H9 (cell line): Measurements from ENCODE around the gene BATF. TPM values are rescaled to one million over a fixed set of nuclear protein-coding genes. Genes with fewer than 3 reads are reported as not detected.

Experiments
- DNase-seq: peaks from one replicate; pipeline ENCODE4 v3.0.0-alpha.2; 2017
- H2AFZ ChIP-seq: one replicate; pipeline ENCODE4 v1.6.1; 2013; ENCODE audit warnings: mild to moderate bottlenecking, low read length, control low read depth, moderate library complexity
- H2AK5ac ChIP-seq: 2 replicates; pipeline ENCODE4 v1.6.1; 2013; ENCODE audit warnings: low read length, control low read depth, mixed read lengths; ENCODE audit not compliant: insufficient read length
- H2BK120ac ChIP-seq: one replicate; pipeline ENCODE4 v1.6.1; 2013; ENCODE audit warnings: low read depth, mild to moderate bottlenecking, low read length, control low read depth, inconsistent platforms; ENCODE audit not compliant: poor library complexity, severe bottlenecking
- H2BK12ac ChIP-seq: 2 replicates; pipeline ENCODE4 v1.6.1; 2013; ENCODE audit warnings: low read length, control low read depth, mixed read lengths, low read depth; ENCODE audit not compliant: insufficient read length
- H2BK15ac ChIP-seq: 2 replicates; pipeline ENCODE4 v1.6.1; 2013; ENCODE audit warnings: low read depth, low read length, control low read depth
- H2BK20ac ChIP-seq: one replicate; pipeline ENCODE4 v1.6.1; 2013; ENCODE audit warnings: low read depth, mild to moderate bottlenecking, low read length, control low read depth, inconsistent platforms; ENCODE audit not compliant: poor library complexity, severe bottlenecking
- H2BK5ac ChIP-seq: 2 replicates; pipeline ENCODE4 v1.6.1; 2013; ENCODE audit warnings: low read length, control low read depth, mixed read lengths; ENCODE audit not compliant: insufficient read length
- H3K14ac ChIP-seq: 2 replicates; pipeline ENCODE4 v1.6.1; 2013; ENCODE audit warnings: low read length, control low read depth; ENCODE audit not compliant: insufficient read depth
- H3K18ac ChIP-seq: 2 replicates; pipeline ENCODE4 v1.6.1; 2013; ENCODE audit warnings: low read depth, mild to moderate bottlenecking, mixed read lengths, low read length, control low read depth; ENCODE audit not compliant: insufficient read length
- H3K23ac ChIP-seq: 2 replicates; pipeline ENCODE4 v1.6.1; 2013; ENCODE audit warnings: low read length, control low read depth, mixed read lengths, low read depth; ENCODE audit not compliant: insufficient read length
- H3K23me2 ChIP-seq: 2 replicates; pipeline ENCODE4 v1.6.1; 2013; ENCODE audit warnings: low read depth, mild to moderate bottlenecking, mixed read lengths, low read length, control low read depth; ENCODE audit not compliant: insufficient read length, poor library complexity, severe bottlenecking
- H3K27ac ChIP-seq: 2 replicates; pipeline ENCODE4 v1.5.1; 2013; ENCODE audit warnings: low read length, control low read depth, mixed read lengths, low read depth; ENCODE audit not compliant: insufficient read length
- H3K27me3 ChIP-seq: 2 replicates; pipeline ENCODE4 v1.6.1; 2013; ENCODE audit warnings: low read length, control low read depth, inconsistent platforms; ENCODE audit not compliant: insufficient read depth
- H3K4ac ChIP-seq: 2 replicates; pipeline ENCODE4 v1.6.1; 2013; ENCODE audit warnings: low read depth, mild to moderate bottlenecking, control low read depth, inconsistent platforms, low read length, moderate library complexity
- H3K4me1 ChIP-seq: 2 replicates; pipeline ENCODE4 v1.6.1; 2013; ENCODE audit warnings: low read length, control low read depth, inconsistent platforms; ENCODE audit not compliant: insufficient read depth
- H3K4me2 ChIP-seq: 2 replicates; pipeline ENCODE4 v1.6.1; 2013; ENCODE audit warnings: low read length, control low read depth, mixed read lengths; ENCODE audit not compliant: insufficient read length, insufficient read depth
- H3K56ac ChIP-seq: 2 replicates; pipeline ENCODE4 v1.6.1; 2013; ENCODE audit warnings: low read depth, mild to moderate bottlenecking, mixed read lengths, low read length, control low read depth; ENCODE audit not compliant: insufficient read length
- H3K79me1 ChIP-seq: 2 replicates; pipeline ENCODE4 v1.6.1; 2013; ENCODE audit warnings: low read depth, mild to moderate bottlenecking, moderate library complexity, low read length, control low read depth, inconsistent platforms; ENCODE audit not compliant: insufficient read depth, poor library complexity, severe bottlenecking
- H3K79me2 ChIP-seq: 2 replicates; pipeline ENCODE4 v1.6.1; 2013; ENCODE audit warnings: low read length, control low read depth, inconsistent platforms; ENCODE audit not compliant: insufficient read depth
- H3K9ac ChIP-seq: 2 replicates; pipeline ENCODE4 v1.6.1; 2013; ENCODE audit warnings: low read length, control low read depth, mixed read lengths; ENCODE audit not compliant: insufficient read length; ENCODE audit errors: extremely low read depth
- H3K9me3 ChIP-seq: one replicate; pipeline ENCODE4 v1.6.1; 2013; ENCODE audit warnings: low read depth, low read length, inconsistent platforms; ENCODE audit not compliant: control insufficient read depth
- H3T11ph ChIP-seq: one replicate; pipeline ENCODE4 v1.6.1; 2013; ENCODE audit warnings: mild to moderate bottlenecking, low read length, control low read depth, inconsistent platforms
- H4K20me1 ChIP-seq: one replicate; pipeline ENCODE4 v1.6.1; 2013; ENCODE audit not compliant: control insufficient read depth, insufficient read length, insufficient read depth
- H4K5ac ChIP-seq: 2 replicates; pipeline ENCODE4 v1.6.1; 2013; ENCODE audit warnings: low read depth, mild to moderate bottlenecking, mixed read lengths, low read length, control low read depth; ENCODE audit not compliant: insufficient read length
- H4K8ac ChIP-seq: replicated peaks from 2 replicates; pipeline ENCODE4 v1.6.1; 2013; ENCODE audit warnings: low read length, control low read depth, mixed read lengths, low read depth; ENCODE audit not compliant: insufficient read length
- H4K91ac ChIP-seq: 2 replicates; pipeline ENCODE4 v1.6.1; 2013; ENCODE audit warnings: low read depth, mild to moderate bottlenecking, moderate library complexity, mixed read lengths, low read length, control low read depth; ENCODE audit not compliant: insufficient read length
- H3K27ac Mint-ChIP-seq, 3 experiments: 2 replicates in 2 of 3; 3 replicates in 1 of 3; pipeline ENCODE4 v1.8.0; 2020 to 2021; ENCODE audit warnings: mixed read lengths in 3 of 3, mild to moderate bottlenecking in 1 of 3, moderate library complexity in 1 of 3
- H3K27me3 Mint-ChIP-seq: 2 replicates; pipeline ENCODE4 v1.8.0; 2021; ENCODE audit warnings: low read depth, mild to moderate bottlenecking, moderate library complexity, mixed read lengths
- H3K36me3 Mint-ChIP-seq, 3 experiments: 2 replicates in 2 of 3; 3 replicates in 1 of 3; pipeline ENCODE4 v1.8.0; 2020 to 2021; ENCODE audit warnings: low read depth in 3 of 3, mixed read lengths in 3 of 3; ENCODE audit not compliant: insufficient read depth in 1 of 3
- H3K4me1 Mint-ChIP-seq, 2 experiments: 2 replicates each; pipeline ENCODE4 v1.8.0; 2020; ENCODE audit warnings: mixed read lengths in 2 of 2
- H3K4me3 Mint-ChIP-seq, 2 experiments: 2 replicates in 1 of 2; 3 replicates in 1 of 2; pipeline ENCODE4 v1.8.0; 2020 to 2021; ENCODE audit warnings: mild to moderate bottlenecking in 2 of 2, mixed read lengths in 2 of 2, moderate library complexity in 1 of 2
- H3K9me3 Mint-ChIP-seq, 2 experiments: 2 replicates in 1 of 2; 3 replicates in 1 of 2; pipeline ENCODE4 v1.8.0; 2020; ENCODE audit warnings: mild to moderate bottlenecking in 2 of 2, mixed read lengths in 2 of 2, moderate library complexity in 1 of 2
- total RNA-seq: library from RNA; stranded (reverse); gene quantifications from 2 replicates; pipeline ENCODE4 v1.2.1, GENCODE V29; 2021
- TF ChIP-seq, protein P1 (sequence below): fragments of 200-600 bp; sonication (generic); conservative IDR thresholded peaks from 3 replicates; pipeline ENCODE4 v1.8.0; 2021; ENCODE audit warnings: antibody characterized with exemption, mild to moderate bottlenecking

The BATF gene
- total RNA-seq, 1 experiment from 2014 or later, result not detected

DNA sequence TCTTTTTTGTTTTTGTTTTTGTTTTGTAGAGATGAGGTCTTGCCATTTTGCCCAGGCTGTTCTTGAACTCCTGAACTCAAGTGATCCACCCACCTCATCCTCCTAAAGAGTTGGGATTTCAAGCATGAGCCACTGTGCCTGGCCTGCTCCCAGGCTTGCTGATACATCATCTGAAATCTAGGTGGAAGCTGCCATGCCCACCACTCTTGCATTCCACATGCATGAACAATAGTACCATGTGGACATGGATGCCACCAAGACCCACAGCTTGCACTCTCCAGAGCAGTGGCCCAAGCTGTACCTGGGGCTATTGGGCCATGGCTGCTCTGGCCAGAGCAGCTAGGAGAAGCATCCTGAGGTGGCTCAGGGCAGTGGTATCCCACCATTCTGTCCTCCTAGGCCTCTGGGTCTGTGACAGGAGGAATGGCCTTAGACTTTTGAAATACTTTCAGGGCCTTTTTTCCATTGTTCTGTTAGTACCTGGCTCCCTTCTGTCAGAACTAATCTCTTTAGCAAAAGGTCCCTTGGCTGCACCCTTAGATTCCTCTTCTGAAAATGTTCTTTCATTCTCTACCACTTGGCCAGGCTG is 69.8 kb downstream of the BATF start:
- H3T11ph ChIP-seq, result no peak overlapping the region
- H2BK120ac ChIP-seq, result no peak overlapping the region
- H3K4me2 ChIP-seq, result no peak overlapping the region
- H2BK15ac ChIP-seq, result no peak overlapping the region
- no peaks in the 10 kb centered on the region for H3K23me2 ChIP-seq
- H3K9me3 ChIP-seq, result peaks cover 6% of the 10 kb centered on the region
- no peak overlapping the region for H2BK20ac ChIP-seq
- no peak overlapping the region for H3K27ac Mint-ChIP-seq
- H4K8ac ChIP-seq, result no peak overlapping the region
- H3K79me1 ChIP-seq, result no peaks in the 10 kb centered on the region
- H4K20me1 ChIP-seq, result no peaks in the 10 kb centered on the region
- H2AFZ ChIP-seq, result no peak overlapping the region
- no peaks in the 10 kb centered on the region for H3K79me2 ChIP-seq
- DNase-seq, result no peak
- H3K36me3 Mint-ChIP-seq, result peaks cover 6 to 10% (median 7%) of the 10 kb centered on the region in 3 experiments
- no peak overlapping the region for H3K9ac ChIP-seq
- H3K4me1 Mint-ChIP-seq, result peaks cover 6% of the 10 kb centered on the region in 2 experiments; a peak in 3 of 4 replicates
- no peak overlapping the region for H3K4me3 Mint-ChIP-seq
- no peak overlapping the region for H3K14ac ChIP-seq
- H3K23ac ChIP-seq, result no peak overlapping the region
- H2BK12ac ChIP-seq, result no peak overlapping the region
- H3K4me1 ChIP-seq, result no peaks in the 10 kb centered on the region
- H3K27ac ChIP-seq, result no peak overlapping the region
- H3K18ac ChIP-seq, result no peak overlapping the region
- H4K91ac ChIP-seq, result no peak overlapping the region
- no peak overlapping the region for H3K56ac ChIP-seq
- peaks cover 16 to 23% of the 10 kb centered on the region in 2 experiments; a peak in 4 of 5 replicates for H3K9me3 Mint-ChIP-seq
- H2AK5ac ChIP-seq, result no peak overlapping the region
- TF ChIP-seq, protein P1, sequence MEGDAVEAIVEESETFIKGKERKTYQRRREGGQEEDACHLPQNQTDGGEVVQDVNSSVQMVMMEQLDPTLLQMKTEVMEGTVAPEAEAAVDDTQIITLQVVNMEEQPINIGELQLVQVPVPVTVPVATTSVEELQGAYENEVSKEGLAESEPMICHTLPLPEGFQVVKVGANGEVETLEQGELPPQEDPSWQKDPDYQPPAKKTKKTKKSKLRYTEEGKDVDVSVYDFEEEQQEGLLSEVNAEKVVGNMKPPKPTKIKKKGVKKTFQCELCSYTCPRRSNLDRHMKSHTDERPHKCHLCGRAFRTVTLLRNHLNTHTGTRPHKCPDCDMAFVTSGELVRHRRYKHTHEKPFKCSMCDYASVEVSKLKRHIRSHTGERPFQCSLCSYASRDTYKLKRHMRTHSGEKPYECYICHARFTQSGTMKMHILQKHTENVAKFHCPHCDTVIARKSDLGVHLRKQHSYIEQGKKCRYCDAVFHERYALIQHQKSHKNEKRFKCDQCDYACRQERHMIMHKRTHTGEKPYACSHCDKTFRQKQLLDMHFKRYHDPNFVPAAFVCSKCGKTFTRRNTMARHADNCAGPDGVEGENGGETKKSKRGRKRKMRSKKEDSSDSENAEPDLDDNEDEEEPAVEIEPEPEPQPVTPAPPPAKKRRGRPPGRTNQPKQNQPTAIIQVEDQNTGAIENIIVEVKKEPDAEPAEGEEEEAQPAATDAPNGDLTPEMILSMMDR, result no peak
- no peak overlapping the region for H3K4ac ChIP-seq
- H3K27me3 Mint-ChIP-seq, result no peaks in the 10 kb centered on the region; the same call in 1 of the 2 replicates
- no peak overlapping the region for H4K5ac ChIP-seq
- no peaks in the 10 kb centered on the region for H3K27me3 ChIP-seq
- H2BK5ac ChIP-seq, result no peak overlapping the region
